ENCODE results near the gene WDR7. TPM values are rescaled to one million over a fixed set of nuclear protein-coding genes. Genes with fewer than 3 reads are reported as not detected.

The WDR7 gene
- total RNA-seq, 2 experiments from 2014 or later: 18.0 to 19.5 TPM

- Mint-ChIP-seq H3K9me3 (no peaks in the 10 kb centered on the region), H3K27me3 (no peaks in the 10 kb centered on the region), H3K4me3 (no peak overlapping the region), H3K27ac (no peak overlapping the region), H3K36me3 (no peaks in the 10 kb centered on the region), H3K4me1 (ENCODE audit: low read depth) (no peaks in the 10 kb centered on the region)
- DNase-seq: peak; percentile 15
- POLR2A ChIA-PET: no interaction called here
- CTCF ChIA-PET: interaction anchor here (0.7 to 2.5 kb wide), 13 partner anchors 9 to 859 kb away, joined by 3 to 14 read pairs (median 4); partner anchors contain the start of gene WDR7
- intact Hi-C loops (cut with micrococcal nuclease): no loop called here
Observed at GRCh38 chr18:56702946-56703345, 51.8 kb downstream of the WDR7 start.

- Mint-ChIP-seq H3K27me3 (no peaks in the 10 kb centered on the region), H3K4me1 (ENCODE audit: low read depth) (peaks cover 7% of the 10 kb centered on the region), H3K9me3 (no peaks in the 10 kb centered on the region), H3K27ac (no peak overlapping the region), H3K4me3 (no peak overlapping the region), H3K36me3 (no peaks in the 10 kb centered on the region)
- intact Hi-C loops (cut with micrococcal nuclease): loop anchor here (1.0 kb wide), 2 partner anchors 58 to 71 kb away; partner anchors contain the start of genes TXNL1 and WDR7
- ChIA-PET CTCF (interaction anchor here (0.5 to 1.7 kb wide), 13 partner anchors 8 to 861 kb away, joined by 3 to 10 read pairs (median 4); partner anchors contain the start of genes TXNL1 and WDR7), POLR2A (no interaction called here)
- peak; percentile 29 for DNase-seq
Observed at GRCh38 chr18:56709463-56709862, 58.3 kb downstream of the WDR7 start.

- DNase-seq: no peak
- H3K9me3 Mint-ChIP-seq: no peaks in the 10 kb centered on the region
- peaks cover 14% of the 10 kb centered on the region for H3K4me1 Mint-ChIP-seq (ENCODE audit: low read depth)
- CTCF ChIA-PET: interaction anchor here (1.2 to 1.9 kb wide), 2 partner anchors 10 to 65 kb away, joined by 3 to 9 read pairs; no protein-coding TSS in a partner anchor
- H3K27me3 Mint-ChIP-seq: no peaks in the 10 kb centered on the region
- H3K27ac Mint-ChIP-seq: no peak overlapping the region
- no peak overlapping the region for H3K4me3 Mint-ChIP-seq
- POLR2A ChIA-PET: no interaction called here
- intact Hi-C loops (cut with micrococcal nuclease): no loop called here
- H3K36me3 Mint-ChIP-seq: no peaks in the 10 kb centered on the region
Observed at GRCh38 chr18:56711708-56712445, 60.7 kb downstream of the WDR7 start.

GRCh38 chr18:56712761-56713160 lies 61.6 kb downstream of the WDR7 start:
- Mint-ChIP-seq H3K9me3 (no peaks in the 10 kb centered on the region), H3K27me3 (no peaks in the 10 kb centered on the region), H3K27ac (no peak overlapping the region), H3K36me3 (peaks cover 2% of the 10 kb centered on the region), H3K4me3 (no peak overlapping the region), H3K4me1 (ENCODE audit: low read depth) (peaks cover 14% of the 10 kb centered on the region)
- DNase-seq: no peak
- intact Hi-C loops (cut with micrococcal nuclease): no loop called here
- POLR2A ChIA-PET: no interaction called here
- CTCF ChIA-PET: interaction anchor here (1.2 to 1.9 kb wide), 2 partner anchors 11 to 66 kb away, joined by 3 to 9 read pairs; no protein-coding TSS in a partner anchor

- H3K4me3 Mint-ChIP-seq: no peak overlapping the region
- no peaks in the 10 kb centered on the region for H3K27me3 Mint-ChIP-seq
- H3K36me3 Mint-ChIP-seq: peaks cover 6% of the 10 kb centered on the region
- H3K4me1 Mint-ChIP-seq (ENCODE audit: low read depth): peaks cover 7% of the 10 kb centered on the region
- no peak for DNase-seq
- intact Hi-C loops (cut with micrococcal nuclease): no loop called here
- ChIA-PET POLR2A (no interaction called here), CTCF (interaction anchor here (0.6 to 1.5 kb wide), 3 partner anchors 33 to 1466 kb away, joined by 3 read pairs; no protein-coding TSS in a partner anchor)
- no peaks in the 10 kb centered on the region for H3K9me3 Mint-ChIP-seq
- H3K27ac Mint-ChIP-seq: no peak overlapping the region
Observed at GRCh38 chr18:56715121-56715520, 64.0 kb downstream of the WDR7 start.

- Mint-ChIP-seq H3K27me3 (no peaks in the 10 kb centered on the region), H3K36me3 (peaks cover 8% of the 10 kb centered on the region), H3K4me3 (no peak overlapping the region), H3K27ac (no peak overlapping the region), H3K4me1 (ENCODE audit: low read depth) (peaks cover 7% of the 10 kb centered on the region), H3K9me3 (no peaks in the 10 kb centered on the region)
- intact Hi-C loops (cut with micrococcal nuclease): no loop called here
- no peak for DNase-seq
- ChIA-PET POLR2A (no interaction called here), CTCF (no interaction called here)
Observed at GRCh38 chr18:56716692-56717146, 65.6 kb downstream of the WDR7 start.

GRCh38 chr18:56721031-56721430 lies 69.9 kb downstream of the WDR7 start:
- H3K27me3 Mint-ChIP-seq: no peaks in the 10 kb centered on the region
- ChIA-PET CTCF (interaction anchor here (0.9 kb wide), 1 partner anchor 60 kb away, joined by 4 read pairs; no protein-coding TSS in a partner anchor), POLR2A (no interaction called here)

GRCh38 chr18:56721491-56721890 lies 70.3 kb downstream of the WDR7 start:
- Mint-ChIP-seq H3K27ac (no peak overlapping the region), H3K4me3 (no peak overlapping the region), H3K27me3 (no peaks in the 10 kb centered on the region), H3K4me1 (ENCODE audit: low read depth) (peaks cover 3% of the 10 kb centered on the region), H3K9me3 (no peaks in the 10 kb centered on the region), H3K36me3 (peaks cover 34% of the 10 kb centered on the region)
- no peak for DNase-seq
- ChIA-PET CTCF (no interaction called here), POLR2A (no interaction called here)
- intact Hi-C loops (cut with micrococcal nuclease): no loop called here

More at GRCh38 chr18:56721031-56721430, 69.9 kb downstream of the WDR7 start:
- intact Hi-C loops (cut with micrococcal nuclease): no loop called here
- no peaks in the 10 kb centered on the region for H3K9me3 Mint-ChIP-seq
- peaks cover 31% of the 10 kb centered on the region for H3K36me3 Mint-ChIP-seq
- peaks cover 4% of the 10 kb centered on the region for H3K4me1 Mint-ChIP-seq (ENCODE audit: low read depth)
- no peak overlapping the region for H3K27ac Mint-ChIP-seq
- no peak for DNase-seq
- no peak overlapping the region for H3K4me3 Mint-ChIP-seq

GRCh38 chr18:56722518-56722917 lies 71.4 kb downstream of the WDR7 start:
- CTCF ChIA-PET: no interaction called here
- no peak overlapping the region for H3K27ac Mint-ChIP-seq
- H3K36me3 Mint-ChIP-seq: peaks cover 41% of the 10 kb centered on the region

GRCh38 chr18:56723068-56723467 lies 71.9 kb downstream of the WDR7 start:
- ChIA-PET POLR2A (no interaction called here), CTCF (no interaction called here)
- Mint-ChIP-seq H3K27me3 (no peaks in the 10 kb centered on the region), H3K36me3 (peaks cover 47% of the 10 kb centered on the region), H3K27ac (no peak overlapping the region), H3K4me1 (ENCODE audit: low read depth) (peaks cover 16% of the 10 kb centered on the region), H3K9me3 (peaks cover 4% of the 10 kb centered on the region), H3K4me3 (no peak overlapping the region)
- intact Hi-C loops (cut with micrococcal nuclease): no loop called here
- no peak for DNase-seq

More at GRCh38 chr18:56722518-56722917, 71.4 kb downstream of the WDR7 start:
- intact Hi-C loops (cut with micrococcal nuclease): no loop called here
- DNase-seq: no peak
- Mint-ChIP-seq H3K4me1 (ENCODE audit: low read depth) (peaks cover 11% of the 10 kb centered on the region), H3K27me3 (no peaks in the 10 kb centered on the region), H3K9me3 (peaks cover 4% of the 10 kb centered on the region), H3K4me3 (no peak overlapping the region)
- POLR2A ChIA-PET: no interaction called here

GRCh38 chr18:56723706-56724105 lies 72.5 kb downstream of the WDR7 start:
- DNase-seq: no peak
- Mint-ChIP-seq H3K4me3 (no peak overlapping the region), H3K4me1 (ENCODE audit: low read depth) (peaks cover 16% of the 10 kb centered on the region), H3K27me3 (no peaks in the 10 kb centered on the region), H3K27ac (no peak overlapping the region), H3K9me3 (peaks cover 4% of the 10 kb centered on the region), H3K36me3 (peaks cover 50% of the 10 kb centered on the region)
- intact Hi-C loops (cut with micrococcal nuclease): no loop called here
- CTCF ChIA-PET: no interaction called here
- POLR2A ChIA-PET: no interaction called here

GRCh38 chr18:56726906-56727305 lies 75.7 kb downstream of the WDR7 start:
- intact Hi-C loops (cut with micrococcal nuclease): no loop called here
- Mint-ChIP-seq H3K36me3 (peaks cover 57% of the 10 kb centered on the region), H3K27me3 (no peaks in the 10 kb centered on the region), H3K9me3 (peaks cover 4% of the 10 kb centered on the region), H3K27ac (no peak overlapping the region), H3K4me1 (ENCODE audit: low read depth) (peaks cover 16% of the 10 kb centered on the region), H3K4me3 (no peak overlapping the region)
- DNase-seq: no peak
- ChIA-PET POLR2A (interaction anchor here (0.9 kb wide), 1 partner anchor 16 kb away, joined by 3 read pairs; no protein-coding TSS in a partner anchor), CTCF (no interaction called here)

Measured in activated CD4-positive, alpha-beta memory T cell treated with anti-CD3 and anti-CD28 coated beads for 36 hours (primary cell).